Measurements from ENCODE around the gene LARP4B. TPM values are rescaled to one million over a fixed set of nuclear protein-coding genes. Genes with fewer than 3 reads are reported as not detected.

Gene LARP4B
- total and polyA plus RNA-seq, 2 experiments from 2014 or later = 18.3 to 52.3 TPM

- H3K27me3 Mint-ChIP-seq (ENCODE audit: insufficient read depth, low read depth, poor library complexity) = peaks cover 4% of the 10 kb centered on the region
- peaks cover 81% of the 10 kb centered on the region for H3K36me3 Mint-ChIP-seq (ENCODE audit: low read depth)
- no peak for TF ChIP-seq JUNB (IDR thresholded peaks at IDR 0.05; ENCODE audit: unreplicated experiment)
- TF ChIP-seq NANOG (IDR thresholded peaks at IDR 0.05; ENCODE audit: borderline replicate concordance) = no peak
- TF ChIP-seq CTCF (conservative IDR thresholded peaks at IDR 0.05; ENCODE audit: low read depth in 2 of 2) = no peak
- TF ChIP-seq ZNF462 (CRISPR knock-in tag; IDR thresholded peaks at IDR 0.05) = no peak
- TF ChIP-seq POLR2AphosphoS5 (IDR thresholded peaks at IDR 0.05; ENCODE audit: low read depth) = no peak
- TF ChIP-seq CREB1 (CRISPR knock-in tag; IDR thresholded peaks at IDR 0.05; ENCODE audit: low read depth) = no peak
- TF ChIP-seq ETS1 (IDR thresholded peaks at IDR 0.05) = no peak
- no peak for TF ChIP-seq EZH2 (IDR thresholded peaks at IDR 0.05; ENCODE audit: low read depth, unreplicated experiment)
- TF ChIP-seq ZNF114 (CRISPR knock-in tag; IDR thresholded peaks at IDR 0.05) = no peak
- no peak for TF ChIP-seq STAT1 (IDR thresholded peaks at IDR 0.05; ENCODE audit: unreplicated experiment)
- no peak for TF ChIP-seq ZNF331 (CRISPR knock-in tag; IDR thresholded peaks at IDR 0.05; ENCODE audit: low read depth)
- TF ChIP-seq REST (IDR thresholded peaks at IDR 0.05; ENCODE audit: unreplicated experiment) = no peak
- no peak for TF ChIP-seq EZH2phosphoT487 (IDR thresholded peaks at IDR 0.05; ENCODE audit: unreplicated experiment)
- ATAC-seq = no peak
- 0 out of 2 replicates have a peak, but pooled peaks cover 6% of the 10 kb centered on the region for H3F3A ChIP-seq (replicated peaks; ENCODE audit: low read depth)
- peaks cover 29% of the 10 kb centered on the region for H4K20me1 ChIP-seq (replicated peaks; ENCODE audit: insufficient read depth)
- no peaks in the 10 kb centered on the region for H3K9me2 ChIP-seq (ENCODE audit: insufficient read depth)
- no peaks in the 10 kb centered on the region for H3K9me3 Mint-ChIP-seq
- no peak for DNase-seq (ENCODE audit: low spot score)
- H2AFZ ChIP-seq = no peak overlapping the region
- H3K79me2 ChIP-seq (replicated peaks; ENCODE audit: insufficient read depth) = no peaks in the 10 kb centered on the region
- no peak overlapping the region for H3K4me3 Mint-ChIP-seq
- H3K27ac Mint-ChIP-seq = no peak overlapping the region; the same call in 1 of the 2 replicates
- no peak overlapping the region for H3K27ac ChIP-seq (ENCODE audit: low read depth)
- no peak overlapping the region for H3K4me3 ChIP-seq
- no peaks in the 10 kb centered on the region for H3K27me3 ChIP-seq (ENCODE audit: insufficient read depth)
- no peaks in the 10 kb centered on the region for H3K4me1 ChIP-seq (ENCODE audit: insufficient read depth)
- H3K4me1 Mint-ChIP-seq = no peaks in the 10 kb centered on the region
- H3K36me3 ChIP-seq (ENCODE audit: insufficient read depth) = peaks cover 62% of the 10 kb centered on the region
- no peak overlapping the region for H3K4me2 ChIP-seq
These were observed 114.5 kb downstream of the LARP4B start for GRCh38 chr10:816958-817357.
